GM21737 (cell line): Measurements from ENCODE around the gene NMNAT2.
"Not testable (repeated sequence)": the region's sequence is repeated elsewhere in the genome, so short reads cannot be mapped to it uniquely, and the experiment has no call there.

Source experiments
- ATAC-seq: cut with Tn5 transposase; IDR thresholded peaks from one replicate; pipeline ENCODE4 v1.9.1; 2021; ENCODE audit warnings: mild to moderate bottlenecking, moderate library complexity; ENCODE audit not compliant: unreplicated experiment

Gene NMNAT2

GRCh38 chr1:183417772-183418491, at the start of gene NMNAT2:
Gene NMNAT2 (minus strand): TSS chr1:183418380. CDS start chr1:183418267, 113 bp downstream.
- no peak for ATAC-seq

GRCh38 chr1:183467687-183468086, 49.5 kb upstream of the NMNAT2 start:
- no peak for ATAC-seq

DNA sequence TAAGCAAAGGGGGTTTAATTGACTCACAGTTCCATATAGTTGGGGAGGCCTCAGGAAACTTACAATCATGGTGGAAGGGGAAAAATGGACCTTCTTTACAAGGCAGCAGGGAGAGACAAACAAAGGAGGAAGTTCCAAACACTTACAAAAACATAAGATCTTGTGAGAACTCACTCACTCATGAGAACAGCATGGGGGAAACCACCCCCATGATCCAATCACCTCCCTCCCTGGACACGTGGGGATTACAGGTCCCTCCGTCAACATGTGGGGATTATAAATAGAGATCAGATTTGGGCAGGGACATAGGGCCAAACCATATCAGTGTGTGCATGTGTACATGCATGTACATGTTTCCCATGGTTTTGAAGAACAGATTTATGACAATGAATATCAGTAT, 48.6 kb upstream of the NMNAT2 start:
- ATAC-seq: no peak

DNA sequence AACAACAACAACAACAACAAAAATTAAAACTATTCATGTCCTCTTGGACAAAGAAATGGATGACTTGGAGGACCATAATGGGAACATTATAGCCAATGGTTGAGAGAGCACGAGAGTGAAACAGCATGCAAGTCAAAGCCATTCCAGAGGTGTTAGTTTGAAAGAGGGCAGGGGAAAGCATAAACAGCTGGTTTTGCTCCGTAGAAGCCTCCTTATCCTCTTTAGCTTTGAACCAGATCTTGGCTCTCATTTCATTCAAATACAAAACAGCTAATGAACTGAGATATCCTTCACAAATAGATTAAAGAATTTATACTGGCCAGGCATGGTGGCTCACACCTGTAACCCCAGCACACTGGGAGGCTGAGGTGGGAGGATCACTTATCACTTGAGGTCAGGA, 45.4 kb upstream of the NMNAT2 start:
- ATAC-seq: no peak

DNA sequence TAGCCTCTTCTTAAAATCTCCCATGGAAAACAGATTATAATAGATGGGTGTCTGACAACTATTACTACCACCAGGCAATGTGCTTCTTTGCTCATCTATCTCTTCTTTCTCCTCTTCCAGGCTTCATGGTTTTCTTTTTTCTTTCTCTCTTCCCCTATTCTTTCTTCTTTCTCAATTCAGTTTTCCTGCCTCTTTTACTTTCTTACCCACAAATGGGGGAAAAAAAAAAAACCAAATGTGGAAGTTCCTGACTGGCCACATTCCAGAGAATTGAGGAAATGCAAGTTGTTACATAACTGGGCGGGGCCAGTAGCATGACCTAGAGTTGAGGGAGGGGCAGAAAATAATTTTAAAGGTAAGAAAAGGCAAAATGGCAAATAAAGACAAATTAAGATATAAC, 43.2 kb upstream of the NMNAT2 start:
- no peak for ATAC-seq

GRCh38 chr1:183460596-183460995, 42.4 kb upstream of the NMNAT2 start:
- no peak for ATAC-seq

DNA sequence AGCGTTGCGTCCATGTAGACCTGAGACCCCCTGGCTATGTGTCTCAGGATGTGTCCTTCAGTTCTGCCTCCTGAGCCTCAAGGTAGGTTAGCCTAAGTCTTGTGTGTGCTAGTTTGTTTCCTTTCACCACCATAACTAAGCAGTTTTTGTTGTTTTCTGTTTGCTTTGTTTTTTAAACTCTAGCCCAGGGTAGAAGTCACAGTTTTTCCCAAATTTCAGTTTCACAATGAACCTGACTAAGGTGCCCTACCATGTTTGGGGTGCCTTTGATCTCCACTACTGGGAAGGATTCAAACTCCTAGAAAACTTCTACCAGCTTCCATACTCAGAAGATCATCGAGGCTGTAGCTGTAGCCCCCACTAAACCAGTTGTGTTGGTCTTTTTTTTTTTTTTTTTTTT, 39.3 kb upstream of the NMNAT2 start:
- no peak for ATAC-seq

DNA sequence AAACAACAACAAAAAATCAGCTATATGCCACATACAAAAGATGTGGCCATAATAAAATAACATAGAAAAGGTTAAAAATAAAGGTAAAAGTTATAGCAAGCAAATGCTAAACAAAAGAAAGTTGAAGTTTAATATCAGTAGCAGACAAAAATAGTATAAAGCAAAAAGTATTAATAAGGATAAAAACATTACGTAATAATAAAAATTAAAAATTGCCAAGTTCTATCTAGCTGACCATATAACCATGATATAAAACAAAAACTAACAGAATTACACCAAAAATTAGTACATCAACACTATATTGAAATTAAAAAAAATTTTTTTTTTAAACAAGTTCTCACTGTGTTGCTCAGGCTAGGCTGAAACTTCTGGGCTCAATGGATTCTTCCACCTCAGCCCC, 38.6 kb upstream of the NMNAT2 start:
- no peak for ATAC-seq

DNA sequence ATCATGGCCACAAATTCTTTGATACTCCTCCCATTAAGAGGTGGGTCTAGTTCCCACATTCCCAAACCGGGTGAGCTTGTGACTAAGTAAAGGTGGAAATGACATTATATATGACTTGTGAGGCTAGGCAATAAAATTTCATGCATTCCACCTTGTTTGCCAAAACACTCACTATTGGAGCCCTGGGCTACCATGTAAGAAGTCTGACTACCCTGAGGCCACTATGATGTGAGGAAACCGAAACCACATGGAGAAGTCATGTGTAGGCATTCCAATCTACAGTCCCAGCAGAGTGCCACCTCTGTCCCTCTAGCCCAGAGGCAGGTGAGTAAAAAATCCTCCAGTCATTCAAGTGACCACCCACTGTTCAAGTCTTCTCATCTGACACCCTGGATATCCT, 36.2 kb upstream of the NMNAT2 start:
- ATAC-seq: no peak

- no peak for ATAC-seq
Observed at GRCh38 chr1:183450093-183450492, 31.9 kb upstream of the NMNAT2 start.

DNA sequence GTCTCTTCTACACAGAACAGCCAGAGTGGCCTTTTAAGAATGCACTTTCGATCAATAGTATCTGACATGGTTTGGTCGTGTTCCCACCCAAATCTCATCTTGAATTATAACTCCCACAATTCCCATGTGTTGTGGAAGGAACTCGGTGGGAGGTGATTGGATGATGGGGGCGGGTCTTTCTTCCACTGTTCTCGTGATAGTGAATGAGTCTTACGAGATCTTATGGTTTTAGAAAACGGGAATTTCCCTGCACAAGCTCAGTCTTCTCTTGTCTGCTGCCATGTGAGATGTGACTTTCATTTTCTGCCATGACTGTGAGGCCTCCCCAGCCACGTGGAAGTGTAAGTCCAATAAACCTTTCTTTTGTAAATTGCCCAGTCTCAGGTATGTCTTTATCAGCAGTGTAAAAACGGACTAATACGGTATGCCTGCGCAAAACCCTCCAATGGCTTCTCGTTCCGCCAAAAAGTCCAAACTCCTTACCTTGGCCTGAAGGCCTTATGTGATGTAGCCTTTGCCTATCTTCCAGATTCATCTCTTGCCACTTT, 31.1 kb upstream of the NMNAT2 start:
- ATAC-seq: no peak

DNA sequence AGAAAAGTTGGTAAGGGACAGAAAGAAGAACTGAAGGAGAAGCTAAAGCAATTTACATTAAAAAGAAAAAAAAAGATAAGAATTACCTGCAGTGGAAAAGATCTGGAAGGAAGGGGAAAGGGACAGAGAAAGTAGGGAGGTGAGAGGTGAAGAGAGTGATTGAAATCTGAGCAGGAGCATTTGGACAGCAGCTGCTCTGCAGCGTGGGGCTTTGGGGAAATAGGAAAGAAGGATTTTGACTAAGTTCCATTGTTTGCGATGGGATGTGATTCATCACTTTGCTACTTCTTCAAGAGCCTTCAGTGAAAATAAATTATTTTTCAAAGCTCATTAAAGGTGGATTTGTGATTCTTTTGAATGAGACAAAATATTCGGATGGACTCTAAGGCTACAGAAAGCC, 26.1 kb upstream of the NMNAT2 start:
- ATAC-seq: no peak

GRCh38 chr1:183443466-183443865, 25.3 kb upstream of the NMNAT2 start:
- no peak for ATAC-seq

- ATAC-seq: no peak
Observed at GRCh38 chr1:183443011-183443410, 24.8 kb upstream of the NMNAT2 start.

GRCh38 chr1:183438060-183438459, 19.9 kb upstream of the NMNAT2 start:
- ATAC-seq: no peak

- no peak for ATAC-seq
Observed at GRCh38 chr1:183435497-183435896, 17.3 kb upstream of the NMNAT2 start.

- no peak for ATAC-seq
Observed at GRCh38 chr1:183433703-183434102, 15.5 kb upstream of the NMNAT2 start.

DNA sequence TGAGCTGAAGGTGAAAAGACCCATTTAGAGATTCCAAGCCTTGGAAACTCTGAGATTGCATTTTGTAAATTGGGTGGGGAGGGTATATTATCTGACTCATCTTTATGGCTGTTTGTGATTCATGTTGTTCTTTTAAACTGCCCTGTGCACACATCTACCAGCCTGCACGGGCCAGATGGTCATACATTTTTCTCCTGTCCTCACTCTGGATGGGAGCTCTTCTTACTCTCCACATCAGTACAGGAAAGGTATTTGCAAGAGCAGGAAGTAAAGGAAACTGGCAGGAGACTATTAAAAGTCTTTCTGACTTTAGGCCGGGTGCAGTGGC, 14.3 kb upstream of the NMNAT2 start:
- ATAC-seq: no peak

- ATAC-seq: no peak
Observed at GRCh38 chr1:183431840-183432547, 13.8 kb upstream of the NMNAT2 start.

DNA sequence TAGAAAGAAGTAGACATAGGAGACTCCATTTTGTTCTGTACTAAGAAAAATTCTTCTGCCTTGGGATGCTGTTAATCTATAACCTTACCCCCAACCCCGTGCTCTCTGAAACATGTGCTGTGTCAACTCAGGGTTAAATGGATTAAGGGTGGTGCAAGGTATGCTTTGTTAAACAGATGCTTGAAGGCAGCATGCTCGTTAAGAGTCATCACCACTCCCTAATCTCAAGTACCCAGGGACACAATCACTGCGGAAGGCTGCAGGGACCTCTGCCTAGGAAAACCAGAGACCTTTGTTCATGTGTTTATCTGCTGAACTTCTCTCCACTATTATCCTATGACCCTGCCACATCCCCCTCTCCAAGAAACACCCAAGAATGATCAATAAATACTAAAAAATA, 9.4 kb upstream of the NMNAT2 start:
- not testable (repeated sequence) for ATAC-seq

DNA sequence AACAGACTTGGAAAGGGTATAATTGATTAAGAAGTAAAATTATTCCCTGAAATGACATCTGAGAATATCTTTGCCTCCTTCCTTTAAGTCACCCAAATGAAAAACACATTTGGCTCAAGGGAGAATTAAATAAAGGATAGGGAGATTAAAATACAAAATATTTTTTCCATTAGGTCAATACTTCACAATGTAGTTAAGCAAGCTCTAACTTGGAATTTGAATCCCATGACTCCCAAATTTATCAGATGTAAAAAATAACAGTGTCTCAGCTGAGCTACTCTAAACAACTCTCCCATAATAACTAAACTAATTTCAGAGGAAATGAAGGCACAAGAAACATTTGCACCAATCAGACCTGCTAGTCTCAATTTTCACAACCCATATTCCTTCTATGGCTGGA, 6.5 kb upstream of the NMNAT2 start:
- ATAC-seq: no peak

GRCh38 chr1:183423541-183423940, 5.4 kb upstream of the NMNAT2 start:
- no peak for ATAC-seq
